ENCODE data around the gene UNC80. TPM values are rescaled to one million over a fixed set of nuclear protein-coding genes. Genes with fewer than 3 reads are reported as not detected.

UNC80 gene
- total and polyA plus RNA-seq, 2 donors (not counting 1 experiment from before 2014, with no cell fraction given) = under 0.01 TPM; not detected in 1

- no peak overlapping the region for H3K9ac ChIP-seq (ENCODE audit: insufficient read depth, low read length)
- H3K27ac ChIP-seq (ENCODE audit: insufficient read depth, low read length) = no peak overlapping the region
- TF ChIP-seq EZH2 (IDR thresholded peaks at IDR 0.05; ENCODE audit: low read length, missing control alignments) (no peak), CTCF (conservative IDR thresholded peaks at IDR 0.05 in 1 of 2, IDR thresholded peaks at IDR 0.05 in 1 of 2; ENCODE audit: low read depth in 1 of 2, low read length in 2 of 2) (peak in 1 of 2 donors; percentile 40)
- no peak overlapping the region for H3K4me2 ChIP-seq (ENCODE audit: extremely low read depth, insufficient read depth, low read length)
- no peaks in the 10 kb centered on the region for H3K4me1 ChIP-seq (ENCODE audit: control insufficient read depth, extremely low read depth, insufficient read depth, low read length)
- H3K27me3 ChIP-seq (ENCODE audit: control insufficient read depth, insufficient read depth, low read length) = no peaks in the 10 kb centered on the region
- H2AFZ ChIP-seq (ENCODE audit: low read length) = no peak overlapping the region
- DNase-seq (ENCODE audit: low read depth in 2 of 2) = peak; percentile 19 to 66
- no peaks in the 10 kb centered on the region for H4K20me1 ChIP-seq (ENCODE audit: control insufficient read depth, extremely low read depth, insufficient read depth, low read length)
- H3K4me3 ChIP-seq (replicated peaks in 1 of 4; ENCODE audit: control extremely low read depth in 1 of 4, insufficient read depth in 1 of 4, low read depth in 3 of 4, low read length in 4 of 4) = no peak overlapping the region
- no peaks in the 10 kb centered on the region for H3K79me2 ChIP-seq (ENCODE audit: control insufficient read depth, insufficient read depth, low read length)
- no peaks in the 10 kb centered on the region for H3K36me3 ChIP-seq (ENCODE audit: control insufficient read depth, insufficient read depth, low read length)
- H3K9me3 ChIP-seq (ENCODE audit: control insufficient read depth, insufficient read depth, low read depth, low read length) = no peaks in the 10 kb centered on the region
These were observed 206.0 kb downstream of the UNC80 start for GRCh38 chr2:209977386-209978239.

- H3K9ac ChIP-seq (ENCODE audit: insufficient read depth, low read length) = no peak overlapping the region
- no peak overlapping the region for H3K27ac ChIP-seq (ENCODE audit: insufficient read depth, low read length)
- no peaks in the 10 kb centered on the region for H3K79me2 ChIP-seq (ENCODE audit: control insufficient read depth, insufficient read depth, low read length)
- DNase-seq (ENCODE audit: low read depth in 2 of 2) = no peak
- no peak overlapping the region for H3K4me3 ChIP-seq (replicated peaks in 1 of 4; ENCODE audit: control extremely low read depth in 1 of 4, insufficient read depth in 1 of 4, low read depth in 3 of 4, low read length in 4 of 4)
- TF ChIP-seq CTCF (conservative IDR thresholded peaks at IDR 0.05 in 1 of 2, IDR thresholded peaks at IDR 0.05 in 1 of 2; ENCODE audit: low read depth in 1 of 2, low read length in 2 of 2) = no peak
- no peak for TF ChIP-seq EZH2 (IDR thresholded peaks at IDR 0.05; ENCODE audit: low read length, missing control alignments)
- H3K36me3 ChIP-seq (ENCODE audit: control insufficient read depth, insufficient read depth, low read length) = no peaks in the 10 kb centered on the region
- H2AFZ ChIP-seq (ENCODE audit: low read length) = no peak overlapping the region
- no peaks in the 10 kb centered on the region for H4K20me1 ChIP-seq (ENCODE audit: control insufficient read depth, extremely low read depth, insufficient read depth, low read length)
- H3K4me1 ChIP-seq (ENCODE audit: control insufficient read depth, extremely low read depth, insufficient read depth, low read length) = no peaks in the 10 kb centered on the region
- no peaks in the 10 kb centered on the region for H3K27me3 ChIP-seq (ENCODE audit: control insufficient read depth, insufficient read depth, low read length)
- no peak overlapping the region for H3K4me2 ChIP-seq (ENCODE audit: extremely low read depth, insufficient read depth, low read length)
- no peaks in the 10 kb centered on the region for H3K9me3 ChIP-seq (ENCODE audit: control insufficient read depth, insufficient read depth, low read depth, low read length)
These were observed 212.7 kb downstream of the UNC80 start for GRCh38 chr2:209984291-209984690.

GRCh38 chr2:209985874-209986273, 214.2 kb downstream of the UNC80 start:
- no peak overlapping the region for H3K4me3 ChIP-seq (replicated peaks in 1 of 4; ENCODE audit: control extremely low read depth in 1 of 4, insufficient read depth in 1 of 4, low read depth in 3 of 4, low read length in 4 of 4)
- no peak for DNase-seq (ENCODE audit: low read depth in 2 of 2)
- no peaks in the 10 kb centered on the region for H3K9me3 ChIP-seq (ENCODE audit: control insufficient read depth, insufficient read depth, low read depth, low read length)
- no peak overlapping the region for H3K9ac ChIP-seq (ENCODE audit: insufficient read depth, low read length)
- no peak overlapping the region for H2AFZ ChIP-seq (ENCODE audit: low read length)
- no peaks in the 10 kb centered on the region for H4K20me1 ChIP-seq (ENCODE audit: control insufficient read depth, extremely low read depth, insufficient read depth, low read length)
- H3K4me1 ChIP-seq (ENCODE audit: control insufficient read depth, extremely low read depth, insufficient read depth, low read length) = no peaks in the 10 kb centered on the region
- H3K36me3 ChIP-seq (ENCODE audit: control insufficient read depth, insufficient read depth, low read length) = no peaks in the 10 kb centered on the region
- no peak overlapping the region for H3K27ac ChIP-seq (ENCODE audit: insufficient read depth, low read length)
- no peak overlapping the region for H3K4me2 ChIP-seq (ENCODE audit: extremely low read depth, insufficient read depth, low read length)
- TF ChIP-seq EZH2 (IDR thresholded peaks at IDR 0.05; ENCODE audit: low read length, missing control alignments) = no peak
- TF ChIP-seq CTCF (conservative IDR thresholded peaks at IDR 0.05 in 1 of 2, IDR thresholded peaks at IDR 0.05 in 1 of 2; ENCODE audit: low read depth in 1 of 2, low read length in 2 of 2) = no peak
- no peaks in the 10 kb centered on the region for H3K79me2 ChIP-seq (ENCODE audit: control insufficient read depth, insufficient read depth, low read length)
- H3K27me3 ChIP-seq (ENCODE audit: control insufficient read depth, insufficient read depth, low read length) = no peaks in the 10 kb centered on the region
